GM18907 (cell line): ENCODE measurements around the gene ADRB2.
A peak's percentile ranks its signal among the peaks of the same experiment; 100 is the strongest.

Source experiments
- ATAC-seq: cut with Tn5 transposase; IDR thresholded peaks from one replicate; pipeline ENCODE4 v1.9.1; 2021; ENCODE audit warnings: mild to moderate bottlenecking, moderate library complexity; ENCODE audit not compliant: unreplicated experiment

Gene ADRB2

DNA sequence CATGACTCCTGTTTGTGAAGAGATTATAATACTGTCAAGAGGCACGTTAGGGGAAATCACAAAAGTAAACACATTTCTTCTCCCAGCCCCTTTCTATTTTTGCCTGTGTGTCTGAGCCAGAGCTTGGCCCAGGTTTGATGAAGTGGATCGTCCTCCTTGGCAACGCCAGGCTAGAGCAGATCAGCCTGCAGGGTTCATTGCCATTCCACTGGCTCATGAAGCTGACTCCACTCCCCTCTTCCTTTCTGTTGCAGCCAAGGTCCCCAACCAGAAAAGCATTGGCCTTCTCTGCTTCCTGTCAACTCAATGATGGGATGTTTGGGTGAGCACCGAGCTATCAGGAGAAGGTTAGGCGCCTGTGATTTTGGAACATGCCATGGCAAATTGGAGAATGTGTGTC is 3.3 kb downstream of the ADRB2 start:
- no peak for ATAC-seq

DNA sequence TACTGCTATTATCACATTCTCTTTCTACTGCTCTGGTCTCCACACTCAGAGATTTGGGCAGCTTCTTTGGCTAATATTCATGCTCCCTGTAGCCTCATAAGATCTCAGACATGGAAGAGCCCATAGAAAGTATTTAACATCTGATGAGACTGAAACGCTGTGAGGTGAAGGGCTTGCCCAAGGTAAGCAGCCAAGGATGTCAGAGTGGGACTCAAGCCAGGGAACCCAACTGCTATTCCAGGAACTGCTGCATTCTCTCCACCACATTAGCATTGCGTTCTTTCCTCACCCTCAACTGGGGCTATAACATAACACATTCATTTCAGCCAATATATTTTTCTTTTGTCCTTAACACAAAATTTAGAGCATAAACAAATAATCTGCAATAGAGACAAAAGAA is 3.8 kb downstream of the ADRB2 start:
- no peak for ATAC-seq

GRCh38 chr5:148831590-148832565 is 5.5 kb downstream of the ADRB2 start:
- ATAC-seq: peak; percentile 82

GRCh38 chr5:148833122-148833521 is 6.7 kb downstream of the ADRB2 start:
- ATAC-seq: no peak

DNA sequence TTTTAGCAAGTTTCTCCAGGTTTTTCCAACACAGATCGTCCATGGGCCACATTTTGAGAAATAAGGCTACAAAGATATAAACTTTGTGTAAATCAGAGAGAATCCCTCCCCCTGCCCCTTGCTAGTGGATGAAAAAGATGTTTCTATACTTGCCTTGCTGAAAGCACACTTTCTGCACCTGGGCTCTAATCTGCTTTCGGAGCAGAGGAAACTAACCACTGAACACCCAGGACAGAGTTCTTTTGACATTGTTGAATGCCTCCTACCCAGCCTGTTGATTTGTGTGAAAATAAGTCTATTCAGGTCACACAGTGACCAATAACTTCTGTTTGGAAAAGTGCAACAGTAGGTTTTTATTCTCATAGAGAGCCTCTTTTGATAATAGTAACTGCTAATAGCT is 7.5 kb downstream of the ADRB2 start:
- ATAC-seq: no peak

DNA sequence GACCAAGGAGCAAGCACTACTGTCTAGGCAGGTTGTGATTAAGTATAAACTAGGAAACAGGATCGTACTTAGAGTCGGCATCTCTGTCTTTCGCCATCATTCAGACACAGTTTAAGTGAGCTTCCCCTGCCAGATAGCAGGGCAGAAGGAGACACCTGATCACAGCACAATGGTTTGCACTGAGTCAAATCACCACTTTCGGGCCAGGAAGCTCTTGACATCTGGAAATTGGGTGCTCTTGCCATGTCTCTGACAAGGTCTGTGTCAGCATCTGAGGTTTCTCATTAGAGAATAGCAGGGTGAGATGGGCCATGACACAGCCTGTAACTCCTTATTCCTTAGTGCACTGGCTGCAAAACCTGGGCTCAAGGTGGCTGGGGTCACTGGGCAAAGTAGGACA is 8.3 kb downstream of the ADRB2 start:
- ATAC-seq: peak; percentile 79

GRCh38 chr5:148836272-148837250 is 10.2 kb downstream of the ADRB2 start:
- no peak for ATAC-seq

GRCh38 chr5:148837383-148837782 is 11.0 kb downstream of the ADRB2 start:
- ATAC-seq: no peak

DNA sequence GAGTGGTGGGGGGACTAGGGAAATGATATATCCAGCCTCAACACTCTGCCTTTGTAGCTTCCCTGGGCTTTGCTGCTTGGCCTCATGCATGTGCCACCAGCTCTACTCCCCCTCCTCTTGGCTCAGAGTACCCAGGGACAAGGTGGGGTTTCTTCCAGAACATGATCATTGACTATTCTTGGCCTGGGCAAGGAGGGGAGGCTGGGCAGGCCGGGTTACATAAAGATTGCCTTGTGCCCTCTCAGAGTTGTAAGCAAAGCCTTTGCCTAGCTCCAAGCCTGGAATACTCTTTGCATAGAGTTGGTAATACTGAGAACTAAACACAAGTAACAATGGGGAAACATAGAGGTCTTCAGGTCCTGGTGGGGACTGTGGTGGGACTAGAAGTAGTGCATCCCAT is 11.9 kb downstream of the ADRB2 start:
- ATAC-seq: no peak

DNA sequence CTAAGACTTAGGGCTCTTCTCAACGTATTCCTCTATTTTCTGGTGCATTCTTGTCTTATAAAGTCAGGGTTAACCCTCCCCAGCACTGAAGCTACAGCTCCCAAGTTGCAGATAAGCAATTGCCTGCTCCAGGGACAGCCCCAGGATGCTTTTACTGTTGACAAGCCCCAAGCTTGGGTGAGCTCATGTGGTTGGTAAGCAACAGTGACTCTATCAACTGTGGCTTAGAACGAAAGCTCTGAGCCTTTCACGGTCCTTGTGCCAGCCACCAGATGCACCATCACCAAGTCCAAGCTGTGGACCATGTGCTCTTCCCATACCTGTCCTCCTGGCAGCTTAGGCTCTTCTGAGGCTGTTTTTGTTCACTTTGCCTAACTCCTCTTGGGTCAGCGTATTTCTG is 13.5 kb downstream of the ADRB2 start:
- peak; percentile 70 for ATAC-seq

DNA sequence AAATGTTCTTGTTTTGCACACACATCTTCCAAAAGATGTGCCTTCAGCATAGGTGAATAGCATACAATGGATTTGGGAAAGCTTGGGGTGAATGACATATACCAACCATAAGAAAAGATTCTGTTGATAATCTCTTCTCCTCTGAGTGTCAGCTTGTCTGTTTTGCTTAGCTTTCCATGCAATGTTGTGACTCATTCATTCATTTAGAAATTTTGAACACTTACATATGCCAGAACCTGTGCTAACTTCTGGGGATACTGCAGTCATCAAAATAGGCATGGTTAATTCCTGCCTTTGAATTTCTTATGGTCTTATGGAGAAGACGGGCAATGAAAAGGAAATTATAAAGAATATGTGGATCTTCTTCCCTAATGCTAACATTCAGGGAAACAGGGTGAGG is 14.1 kb downstream of the ADRB2 start:
- no peak for ATAC-seq

- no peak for ATAC-seq
Observed at GRCh38 chr5:148841519-148841918, 15.1 kb downstream of the ADRB2 start.

GRCh38 chr5:148842161-148842560 is 15.8 kb downstream of the ADRB2 start:
- no peak for ATAC-seq

DNA sequence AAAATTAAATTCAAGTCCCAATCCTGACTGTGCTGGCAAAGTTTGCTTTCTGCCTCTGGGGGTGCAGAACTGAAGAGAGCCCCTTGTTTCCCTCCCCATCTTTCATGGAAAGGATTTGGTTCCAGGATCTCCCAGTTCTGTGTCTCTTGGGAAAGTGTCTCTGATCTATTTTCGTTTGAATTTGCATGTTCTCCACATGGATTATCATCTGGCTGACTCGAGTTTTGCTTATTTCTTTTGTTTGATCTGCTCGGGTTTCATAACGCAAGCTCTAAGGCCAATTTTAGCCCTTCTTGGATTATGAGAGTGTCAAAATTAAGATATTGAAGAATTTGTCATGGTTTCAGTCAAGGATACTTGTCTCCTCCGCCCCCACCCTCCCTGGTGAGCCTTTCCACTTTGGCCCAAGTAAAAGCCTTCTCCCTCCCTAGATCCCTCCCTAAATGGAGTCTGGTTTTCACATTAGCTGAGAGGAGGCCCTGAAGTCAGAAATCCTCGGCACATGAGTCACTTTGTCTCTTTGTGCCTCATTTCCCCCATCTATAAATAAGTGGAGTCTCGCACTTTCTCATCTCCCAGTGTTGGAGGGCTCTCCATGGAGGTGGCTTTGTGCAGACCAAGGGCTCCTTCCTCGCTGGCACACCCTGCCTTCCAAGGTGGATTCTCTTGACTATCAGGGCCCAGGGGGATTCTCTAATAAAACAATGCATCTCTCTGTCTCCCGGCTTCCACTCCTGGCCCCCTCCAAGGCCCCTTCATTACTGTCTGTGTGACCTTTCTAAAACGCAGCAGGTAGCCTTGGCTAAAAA is 17.3 kb downstream of the ADRB2 start:
- no peak for ATAC-seq

DNA sequence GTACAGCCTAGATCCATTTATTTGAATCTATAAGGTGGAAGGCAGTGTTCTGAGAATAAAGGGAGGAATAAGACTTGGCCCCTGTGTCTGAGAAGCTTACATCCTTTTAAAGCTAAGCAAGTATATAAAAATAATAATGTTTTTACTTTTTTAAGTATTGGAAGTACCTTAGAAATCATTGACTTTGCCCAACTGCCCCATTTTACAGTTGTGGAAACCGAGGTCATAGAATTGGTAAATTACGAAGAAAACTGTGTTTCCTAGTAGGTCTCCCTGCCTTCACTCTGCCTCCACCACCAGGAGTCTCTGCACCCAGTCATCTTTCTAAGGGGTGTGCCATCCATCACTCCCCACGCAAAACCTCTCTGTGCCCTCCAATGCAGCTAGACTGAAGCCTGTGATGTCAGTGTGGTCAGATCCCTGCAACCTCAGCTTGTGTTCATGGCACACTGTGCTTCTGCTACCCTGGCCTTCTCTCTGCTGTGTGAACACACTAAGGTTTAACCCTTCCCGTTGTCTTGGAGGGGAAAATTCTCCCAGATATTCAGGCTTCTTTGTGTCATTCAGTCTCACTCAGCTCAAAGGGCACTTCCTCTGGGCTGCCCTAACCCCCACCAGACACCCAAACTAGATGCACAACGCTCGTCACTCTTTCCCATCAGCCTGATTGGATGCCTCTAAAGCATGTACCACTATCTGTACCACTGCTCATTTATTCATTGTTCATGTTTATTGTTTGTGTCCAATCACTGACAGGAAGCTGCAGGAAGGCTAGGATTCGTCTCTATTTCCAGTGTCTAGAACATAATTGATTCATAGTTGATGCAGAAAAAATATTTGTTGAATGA is 18.2 kb downstream of the ADRB2 start:
- no peak for ATAC-seq

DNA sequence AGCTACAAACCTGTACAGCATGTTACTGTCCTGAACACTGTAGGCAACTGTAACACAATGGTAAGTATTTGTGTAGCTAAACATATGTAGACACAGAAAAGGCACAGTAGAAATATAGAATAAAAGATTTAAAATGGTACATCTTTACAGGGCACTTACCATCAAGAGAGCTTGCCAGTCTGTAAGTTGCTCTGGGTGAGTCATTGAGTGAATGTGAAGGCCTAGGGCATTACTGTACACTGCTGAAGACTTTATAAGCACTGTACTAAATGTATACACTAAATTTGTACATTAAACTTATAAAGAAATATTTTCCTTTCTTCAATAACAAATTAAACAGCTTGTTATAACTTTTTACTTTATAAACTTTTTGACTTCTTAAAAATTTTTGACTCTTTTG is 20.5 kb downstream of the ADRB2 start:
- no peak for ATAC-seq

- ATAC-seq: no peak
Observed at GRCh38 chr5:148847456-148847855, 21.0 kb downstream of the ADRB2 start.

DNA sequence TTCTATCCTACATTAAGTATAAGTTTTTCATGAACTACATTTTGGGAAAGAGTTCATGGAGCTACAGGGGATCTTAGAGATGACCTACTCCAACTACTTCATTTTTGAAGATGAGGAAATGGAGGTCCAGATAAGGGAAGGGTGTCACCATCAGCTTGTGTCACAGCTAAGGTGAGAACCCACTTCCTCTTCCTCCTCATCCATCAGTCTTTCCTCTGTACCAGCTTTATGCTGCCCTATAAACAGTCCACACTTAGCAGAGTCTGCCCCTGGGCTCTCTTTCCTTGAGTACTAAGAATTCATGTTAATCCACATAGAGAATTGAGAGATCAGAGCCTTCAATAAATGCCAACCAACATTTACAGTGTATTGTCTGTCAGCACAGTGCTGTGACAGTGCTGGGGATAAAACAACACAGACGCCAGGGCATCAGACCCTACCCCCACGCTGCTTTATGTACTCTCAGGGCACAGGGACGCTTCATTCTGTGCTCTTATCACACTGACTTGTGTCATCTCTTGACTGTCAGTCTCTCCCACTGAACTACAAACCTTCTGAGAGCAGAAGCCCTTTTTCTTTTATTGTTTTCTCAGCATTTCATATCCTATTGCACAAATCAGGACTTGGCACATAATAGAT is 22.1 kb downstream of the ADRB2 start:
- no peak for ATAC-seq

DNA sequence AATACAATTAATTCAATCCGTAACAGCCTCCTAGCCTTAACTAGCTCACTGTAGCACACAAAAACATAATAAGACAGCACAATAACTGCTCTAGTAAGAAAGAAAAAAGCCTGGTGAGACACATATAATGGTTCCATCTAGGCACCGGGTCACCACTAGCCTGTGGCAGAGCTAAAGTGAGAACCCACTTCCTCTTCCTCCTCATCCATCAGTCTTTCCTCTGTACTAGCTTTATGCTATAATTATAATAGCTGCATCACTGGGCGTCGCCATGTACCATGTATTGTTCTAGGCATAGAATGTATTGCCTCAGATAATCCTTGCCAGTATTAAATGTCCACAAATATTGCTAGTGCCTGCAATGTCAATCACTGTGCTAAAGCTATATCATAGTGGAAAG is 23.1 kb downstream of the ADRB2 start:
- ATAC-seq: no peak
